Measurements from ENCODE around the gene SYTL2. TPM values are rescaled to one million over a fixed set of nuclear protein-coding genes. Genes with fewer than 3 reads are reported as not detected.

SYTL2 gene
- total and polyA plus RNA-seq, 2 experiments from 2014 or later, result 3.4 to 7.2 TPM

GRCh38 chr11:85755701-85756100, 55.2 kb downstream of the SYTL2 start:
- Histone ChIP-seq H4K20me1 (replicated peaks; ENCODE audit: insufficient read depth) (no peaks in the 10 kb centered on the region), H3K9me2 (ENCODE audit: insufficient read depth) (no peaks in the 10 kb centered on the region), H3K4me2 (no peak overlapping the region), H2AFZ (no peak overlapping the region), H3F3A (replicated peaks; ENCODE audit: low read depth) (no peaks in the 10 kb centered on the region), H3K36me3 (ENCODE audit: insufficient read depth) (no peaks in the 10 kb centered on the region), H3K4me1 (ENCODE audit: insufficient read depth) (peaks cover 17% of the 10 kb centered on the region), H3K79me2 (replicated peaks; ENCODE audit: insufficient read depth) (no peaks in the 10 kb centered on the region), H3K27me3 (ENCODE audit: insufficient read depth) (no peaks in the 10 kb centered on the region), H3K4me3 (no peak overlapping the region), H3K27ac (ENCODE audit: low read depth) (no peak overlapping the region)
- Mint-ChIP-seq H3K4me1 (peaks cover 15% of the 10 kb centered on the region; the same call in 2 of the 3 replicates), H3K9me3 (no peaks in the 10 kb centered on the region), H3K27me3 (ENCODE audit: insufficient read depth, low read depth, poor library complexity) (peaks cover 4% of the 10 kb centered on the region), H3K4me3 (no peak overlapping the region), H3K36me3 (ENCODE audit: low read depth) (no peaks in the 10 kb centered on the region), H3K27ac (no peak overlapping the region)
- no peak for DNase-seq (ENCODE audit: low spot score)
- no peak for ATAC-seq
- TF ChIP-seq CTCF (conservative IDR thresholded peaks at IDR 0.05; ENCODE audit: low read depth in 2 of 2), result no peak
- TF ChIP-seq ZNF462 (CRISPR knock-in tag; IDR thresholded peaks at IDR 0.05), result no peak

GRCh38 chr11:85755285-85755684, 55.7 kb downstream of the SYTL2 start:
- Mint-ChIP-seq H3K36me3 (ENCODE audit: low read depth) (no peaks in the 10 kb centered on the region), H3K9me3 (no peaks in the 10 kb centered on the region), H3K4me3 (no peak overlapping the region), H3K27ac (no peak overlapping the region), H3K4me1 (peaks cover 17% of the 10 kb centered on the region), H3K27me3 (ENCODE audit: insufficient read depth, low read depth, poor library complexity) (peaks cover 4% of the 10 kb centered on the region)
- H3K79me2 ChIP-seq (replicated peaks; ENCODE audit: insufficient read depth), result no peaks in the 10 kb centered on the region
- H3F3A ChIP-seq (replicated peaks; ENCODE audit: low read depth), result no peaks in the 10 kb centered on the region
- H3K4me3 ChIP-seq, result no peak overlapping the region
- no peaks in the 10 kb centered on the region for H3K9me2 ChIP-seq (ENCODE audit: insufficient read depth)
- no peaks in the 10 kb centered on the region for H3K27me3 ChIP-seq (ENCODE audit: insufficient read depth)
- H2AFZ ChIP-seq, result no peak overlapping the region
- no peaks in the 10 kb centered on the region for H3K36me3 ChIP-seq (ENCODE audit: insufficient read depth)
- no peak overlapping the region for H3K4me2 ChIP-seq
- no peak for ATAC-seq
- no peak for TF ChIP-seq EZH2phosphoT487 (IDR thresholded peaks at IDR 0.05; ENCODE audit: unreplicated experiment)
- TF ChIP-seq NANOG (IDR thresholded peaks at IDR 0.05; ENCODE audit: borderline replicate concordance), result no peak
- no peak for TF ChIP-seq ZNF114 (CRISPR knock-in tag; IDR thresholded peaks at IDR 0.05)
- H3K4me1 ChIP-seq (ENCODE audit: insufficient read depth), result peaks cover 19% of the 10 kb centered on the region
- no peak for DNase-seq (ENCODE audit: low spot score)
- H4K20me1 ChIP-seq (replicated peaks; ENCODE audit: insufficient read depth), result no peaks in the 10 kb centered on the region
- no peak overlapping the region for H3K27ac ChIP-seq (ENCODE audit: low read depth)

Measured in GM23338 (cell line).